Measurements from ENCODE around the gene EMSY.

EMSY gene

DNA sequence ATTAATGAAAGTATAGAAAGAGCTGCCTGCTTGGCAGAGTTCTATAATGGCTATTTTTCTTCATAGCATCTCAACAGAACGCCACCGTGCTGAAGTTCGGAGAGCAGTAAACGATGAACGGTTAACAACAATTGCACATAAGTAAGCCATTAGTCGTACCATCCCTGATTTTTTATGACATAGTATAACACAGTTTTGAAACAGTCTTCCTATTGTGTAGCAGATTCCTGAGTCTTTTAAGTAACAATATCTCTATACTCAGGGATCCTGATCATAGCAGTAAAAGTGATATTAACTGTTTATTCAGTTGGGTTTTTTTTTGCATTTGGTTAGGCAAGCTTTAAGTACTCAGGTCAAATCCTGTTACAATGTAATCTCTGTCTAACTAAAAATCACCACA, 8.4 kb downstream of the EMSY start:
- no peak for DNase-seq (ENCODE audit: low read depth)
- no peak overlapping the region for H3K4me3 ChIP-seq (ENCODE audit: control insufficient read depth, low read depth, low read length)
- TF ChIP-seq, protein P1, sequence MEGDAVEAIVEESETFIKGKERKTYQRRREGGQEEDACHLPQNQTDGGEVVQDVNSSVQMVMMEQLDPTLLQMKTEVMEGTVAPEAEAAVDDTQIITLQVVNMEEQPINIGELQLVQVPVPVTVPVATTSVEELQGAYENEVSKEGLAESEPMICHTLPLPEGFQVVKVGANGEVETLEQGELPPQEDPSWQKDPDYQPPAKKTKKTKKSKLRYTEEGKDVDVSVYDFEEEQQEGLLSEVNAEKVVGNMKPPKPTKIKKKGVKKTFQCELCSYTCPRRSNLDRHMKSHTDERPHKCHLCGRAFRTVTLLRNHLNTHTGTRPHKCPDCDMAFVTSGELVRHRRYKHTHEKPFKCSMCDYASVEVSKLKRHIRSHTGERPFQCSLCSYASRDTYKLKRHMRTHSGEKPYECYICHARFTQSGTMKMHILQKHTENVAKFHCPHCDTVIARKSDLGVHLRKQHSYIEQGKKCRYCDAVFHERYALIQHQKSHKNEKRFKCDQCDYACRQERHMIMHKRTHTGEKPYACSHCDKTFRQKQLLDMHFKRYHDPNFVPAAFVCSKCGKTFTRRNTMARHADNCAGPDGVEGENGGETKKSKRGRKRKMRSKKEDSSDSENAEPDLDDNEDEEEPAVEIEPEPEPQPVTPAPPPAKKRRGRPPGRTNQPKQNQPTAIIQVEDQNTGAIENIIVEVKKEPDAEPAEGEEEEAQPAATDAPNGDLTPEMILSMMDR (IDR thresholded peaks at IDR 0.05; ENCODE audit: control insufficient read depth, insufficient read depth, low read depth, low read length, missing control alignments) = no peak

GRCh38 chr11:76455331-76455730, 10.5 kb downstream of the EMSY start:
- H3K4me3 ChIP-seq (ENCODE audit: control insufficient read depth, low read depth, low read length) = no peak overlapping the region
- DNase-seq (ENCODE audit: low read depth) = no peak
- TF ChIP-seq, protein P1 (IDR thresholded peaks at IDR 0.05; ENCODE audit: control insufficient read depth, insufficient read depth, low read depth, low read length, missing control alignments) = no peak

DNA sequence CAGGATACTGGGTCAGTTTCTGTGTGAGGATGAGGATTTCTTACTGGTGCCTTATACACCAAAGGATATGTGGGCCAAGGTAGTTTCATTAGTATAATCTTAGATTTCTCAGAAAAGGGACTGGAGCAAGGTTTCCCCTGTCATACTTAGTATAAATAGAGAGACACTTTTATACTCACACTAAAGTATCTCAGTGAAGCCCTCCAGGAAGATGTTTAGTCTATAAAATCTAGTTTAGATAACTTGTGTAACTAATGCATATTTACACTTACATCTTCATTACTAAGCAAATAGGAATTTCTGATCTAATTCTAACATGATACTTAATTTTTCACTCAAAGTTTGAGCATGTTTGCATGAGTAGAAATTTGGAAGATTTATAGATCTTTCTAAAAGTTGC, 11.1 kb downstream of the EMSY start:
- no peak for DNase-seq (ENCODE audit: low read depth)
- no peak overlapping the region for H3K4me3 ChIP-seq (ENCODE audit: control insufficient read depth, low read depth, low read length)
- TF ChIP-seq, protein P1 (IDR thresholded peaks at IDR 0.05; ENCODE audit: control insufficient read depth, insufficient read depth, low read depth, low read length, missing control alignments) = no peak

DNA sequence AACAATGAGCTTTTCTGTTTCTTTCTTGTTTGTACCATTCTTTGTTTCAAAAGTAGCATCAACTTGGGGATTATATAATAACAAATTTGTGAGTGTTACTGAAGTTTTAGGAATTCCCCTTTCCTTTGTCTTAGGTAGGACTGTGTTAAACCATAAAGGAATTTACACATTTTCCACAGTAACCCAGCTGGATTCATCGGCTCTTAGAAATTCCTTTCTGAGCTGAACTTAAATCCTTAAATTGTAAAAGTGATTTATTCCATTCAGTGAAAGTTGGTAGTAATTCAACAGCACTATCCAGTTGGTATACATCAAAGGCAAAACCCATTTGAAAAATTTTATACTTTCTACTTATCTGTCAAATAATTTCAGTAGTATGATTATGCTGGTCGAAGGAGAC, 11.8 kb downstream of the EMSY start:
- H3K4me3 ChIP-seq (ENCODE audit: control insufficient read depth, low read depth, low read length) = no peak overlapping the region
- DNase-seq (ENCODE audit: low read depth) = no peak
- TF ChIP-seq, protein P1 (IDR thresholded peaks at IDR 0.05; ENCODE audit: control insufficient read depth, insufficient read depth, low read depth, low read length, missing control alignments) = no peak

DNA sequence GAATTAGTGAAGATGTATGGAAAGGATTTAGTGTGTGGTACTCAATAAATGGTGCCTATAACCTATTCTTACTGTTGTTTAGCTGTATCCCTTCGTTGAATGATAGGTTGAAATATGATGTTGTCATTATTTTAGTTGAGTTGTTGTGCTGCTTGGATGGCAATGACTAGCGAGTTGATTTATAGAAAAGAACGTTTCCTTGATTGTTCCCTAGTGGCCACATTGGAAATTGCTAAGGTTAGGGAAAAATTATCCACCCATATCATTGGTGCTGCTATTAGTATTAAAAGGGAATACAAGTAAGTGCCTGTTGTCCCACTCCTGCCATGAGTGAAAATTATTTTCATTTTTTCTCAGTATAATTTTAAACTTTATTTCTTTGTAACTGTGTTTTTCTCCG, 14.5 kb downstream of the EMSY start:
- DNase-seq (ENCODE audit: low read depth) = no peak
- TF ChIP-seq, protein P1 (IDR thresholded peaks at IDR 0.05; ENCODE audit: control insufficient read depth, insufficient read depth, low read depth, low read length, missing control alignments) = peak; percentile 24
- H3K4me3 ChIP-seq (ENCODE audit: control insufficient read depth, low read depth, low read length) = no peak overlapping the region

DNA sequence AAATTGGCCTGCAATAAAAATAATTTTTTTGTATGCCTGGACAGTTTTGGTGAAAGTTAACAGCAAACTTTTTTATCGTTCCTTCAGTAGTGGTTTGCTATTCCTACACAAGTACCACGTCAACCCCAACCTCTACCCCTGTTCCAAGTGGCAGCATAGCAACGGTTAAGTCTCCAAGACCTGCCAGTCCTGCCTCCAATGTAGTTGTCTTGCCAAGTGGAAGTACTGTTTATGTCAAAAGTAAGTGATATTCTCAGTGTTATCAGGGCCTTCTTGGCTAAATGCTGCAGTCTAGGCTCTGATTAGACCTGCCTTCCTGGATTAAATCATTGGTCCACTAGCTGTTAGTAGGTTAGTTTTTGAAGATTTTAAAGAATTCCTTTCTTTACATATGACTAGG, 15.0 kb downstream of the EMSY start:
- TF ChIP-seq, protein P1 (IDR thresholded peaks at IDR 0.05; ENCODE audit: control insufficient read depth, insufficient read depth, low read depth, low read length, missing control alignments) = no peak
- DNase-seq (ENCODE audit: low read depth) = no peak
- no peak overlapping the region for H3K4me3 ChIP-seq (ENCODE audit: control insufficient read depth, low read depth, low read length)

DNA sequence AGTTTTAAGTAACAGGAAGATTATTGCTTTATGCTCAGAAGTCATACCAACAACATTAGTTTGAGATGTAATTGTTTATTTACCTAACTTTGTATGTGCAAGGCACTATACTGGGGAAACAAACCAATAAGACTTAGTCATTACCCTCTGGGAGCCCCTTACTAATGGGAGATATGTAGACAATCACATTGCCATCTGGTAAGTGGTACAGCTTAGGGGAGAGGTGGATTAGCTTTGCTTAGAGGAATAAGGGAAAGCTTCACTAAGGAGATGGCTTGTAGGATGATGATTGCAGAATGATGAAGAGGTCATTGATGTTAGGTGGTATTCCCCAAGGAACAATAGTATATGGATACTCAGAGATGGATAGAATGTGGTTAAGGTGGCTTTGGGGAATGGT, 17.5 kb downstream of the EMSY start:
- TF ChIP-seq, protein P1 (IDR thresholded peaks at IDR 0.05; ENCODE audit: control insufficient read depth, insufficient read depth, low read depth, low read length, missing control alignments) = no peak
- no peak overlapping the region for H3K4me3 ChIP-seq (ENCODE audit: control insufficient read depth, low read depth, low read length)
- DNase-seq (ENCODE audit: low read depth) = no peak

Data from AG09309 (cell line).